GM21723 (cell line): ENCODE measurements around the gene MAST3.

Experiments used
- ATAC-seq: cut with Tn5 transposase; IDR thresholded peaks from one replicate; pipeline ENCODE4 v1.9.1; 2021; ENCODE audit warnings: mild to moderate bottlenecking, moderate library complexity; ENCODE audit not compliant: unreplicated experiment

Gene MAST3

GRCh38 chr19:18174983-18175382, 77.4 kb downstream of the MAST3 start:
- ATAC-seq = no peak

GRCh38 chr19:18176367-18177310, 79.1 kb downstream of the MAST3 start:
- ATAC-seq = no peak

GRCh38 chr19:18179957-18180356, 82.4 kb downstream of the MAST3 start:
- no peak for ATAC-seq

- no peak for ATAC-seq
These were observed 86.0 kb downstream of the MAST3 start for GRCh38 chr19:18183529-18183928.

GRCh38 chr19:18185538-18185937, 88.0 kb downstream of the MAST3 start:
- ATAC-seq = no peak

GRCh38 chr19:18190278-18190677, 92.7 kb downstream of the MAST3 start:
- no peak for ATAC-seq

- no peak for ATAC-seq
These were observed 94.1 kb downstream of the MAST3 start for GRCh38 chr19:18191640-18192062.

GRCh38 chr19:18192673-18193387, 95.3 kb downstream of the MAST3 start, which contains the start of gene MPV17L2:
Gene MPV17L2, plus strand, starts transcription at chr19:18193218. Its CDS starts 64 bp downstream, at chr19:18193282.
- ATAC-seq = peak; percentile 80

GRCh38 chr19:18193388-18194180, 96.0 kb downstream of the MAST3 start:
- no peak for ATAC-seq

GRCh38 chr19:18194181-18194530, 96.6 kb downstream of the MAST3 start:
- no peak for ATAC-seq

GRCh38 chr19:18194554-18195238, 97.1 kb downstream of the MAST3 start:
- no peak for ATAC-seq

- ATAC-seq = no peak
These were observed 98.9 kb downstream of the MAST3 start for GRCh38 chr19:18196511-18196845.

- ATAC-seq = no peak
These were observed 99.7 kb downstream of the MAST3 start for GRCh38 chr19:18197306-18197705.

GRCh38 chr19:18197941-18198340, 100.4 kb downstream of the MAST3 start:
- no peak for ATAC-seq

- ATAC-seq = no peak
These were observed 100.8 kb downstream of the MAST3 start for GRCh38 chr19:18198374-18198773.
